Left renal cortex interstitium (tissue), 4 donors: Measurements from ENCODE around the gene TBC1D24. TPM values are rescaled to one million over a fixed set of nuclear protein-coding genes. Genes with fewer than 3 reads are reported as not detected.

Source experiments
- DNase-seq, 4 donors: peaks; one replicate each; pipeline ENCODE4 v3.0.0-alpha.2; 2013; ENCODE audit warnings: low read depth in 4 of 4, low spot score in 2 of 4, missing footprints in 1 of 4
- polyA plus RNA-seq, 4 donors: library from polyadenylated mRNA; unstranded; fragments of 120-200 nt; gene quantifications; one replicate each; pipeline ENCODE4 v1.2.1, GENCODE V29; 2013; ENCODE audit not compliant: insufficient read length in 4 of 4

Gene TBC1D24
- polyA plus RNA-seq, 4 donors, result 14.1 to 24.4 (median 19.6) TPM

DNA sequence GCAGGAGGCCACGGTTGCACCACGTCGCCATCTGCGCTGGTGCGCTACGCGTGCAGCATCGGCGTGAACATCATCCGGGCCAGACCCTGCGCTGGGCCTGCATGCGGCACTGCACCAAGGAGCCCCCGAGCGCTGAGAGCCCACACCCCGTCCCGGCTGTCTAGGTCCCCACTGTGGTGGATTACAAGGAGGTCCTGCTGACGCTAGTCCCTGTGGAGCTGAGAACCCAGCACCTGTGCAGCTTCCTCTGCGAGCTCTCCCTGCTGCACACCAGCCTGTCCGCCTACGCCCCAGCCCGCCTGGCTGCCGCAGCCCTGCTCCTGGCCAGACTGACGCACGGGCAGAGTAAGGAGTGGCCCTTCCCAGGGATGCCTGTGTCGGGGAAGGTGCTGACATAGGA lies 25.8 kb upstream of the TBC1D24 start:
- no peak for DNase-seq

DNA sequence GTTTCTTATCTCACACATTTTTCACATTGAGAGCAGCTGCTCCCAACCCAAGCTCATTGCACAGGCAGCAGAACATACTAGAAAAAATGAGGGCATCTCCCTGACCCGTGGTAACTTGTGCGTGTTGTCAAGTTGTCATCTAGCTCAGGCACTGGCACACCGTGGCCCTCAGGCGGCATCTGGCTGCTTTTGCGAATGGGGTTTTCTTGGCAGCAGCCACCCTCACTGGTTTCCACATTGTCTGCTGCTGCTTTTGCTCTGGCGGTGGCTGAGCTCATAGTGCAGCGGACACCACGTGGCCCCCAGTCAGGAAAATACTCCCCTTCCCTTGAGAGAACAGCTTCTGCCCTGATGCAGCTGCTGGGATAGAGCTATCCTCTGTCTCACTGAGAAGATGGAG lies 24.4 kb upstream of the TBC1D24 start:
- DNase-seq, result no peak

DNA sequence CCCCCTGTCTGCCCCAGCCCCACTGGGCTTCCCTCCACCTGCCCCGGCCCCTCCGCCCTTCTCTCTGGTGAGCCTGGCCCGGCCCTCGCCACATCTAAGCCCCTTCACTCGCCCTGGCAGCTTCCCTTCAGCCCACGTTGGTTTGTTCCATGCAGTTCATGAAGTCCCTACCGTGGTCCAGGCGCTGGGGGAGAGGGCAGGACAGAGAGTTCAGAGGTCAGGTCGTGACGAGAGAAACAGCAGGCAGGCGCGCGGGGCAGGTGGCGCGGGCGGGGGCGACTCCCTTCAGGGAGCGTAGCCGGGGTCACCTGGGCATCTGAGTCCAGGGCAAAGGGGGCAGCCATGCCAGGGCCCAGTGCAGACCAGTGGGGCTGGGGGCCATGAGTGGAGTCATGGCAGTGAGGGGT lies 23.9 kb upstream of the TBC1D24 start:
- DNase-seq, result no peak

DNA sequence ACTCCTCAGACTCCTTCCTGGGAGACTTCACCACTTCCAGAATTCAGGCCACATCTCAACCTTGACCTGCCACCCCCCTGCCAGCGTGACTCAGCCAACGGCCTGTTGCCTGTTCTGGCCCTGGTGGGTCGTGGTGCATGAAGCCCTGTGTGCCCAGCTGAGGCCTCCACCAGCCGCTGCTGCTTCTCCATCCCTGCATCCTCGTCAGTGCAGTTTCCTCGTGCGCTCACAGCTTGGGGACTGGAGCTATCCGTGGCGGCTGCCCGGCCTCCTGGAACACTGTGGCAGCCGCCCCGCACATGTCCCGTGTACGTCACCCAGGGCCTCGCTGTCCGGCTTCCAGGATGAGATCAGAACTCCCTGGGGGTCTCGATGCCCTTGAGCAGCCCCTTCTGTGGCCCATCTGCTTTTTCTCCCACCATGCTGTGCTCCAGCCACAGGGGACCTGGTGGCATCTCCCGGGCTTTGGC lies 23.0 kb upstream of the TBC1D24 start:
- DNase-seq, result no peak

DNA sequence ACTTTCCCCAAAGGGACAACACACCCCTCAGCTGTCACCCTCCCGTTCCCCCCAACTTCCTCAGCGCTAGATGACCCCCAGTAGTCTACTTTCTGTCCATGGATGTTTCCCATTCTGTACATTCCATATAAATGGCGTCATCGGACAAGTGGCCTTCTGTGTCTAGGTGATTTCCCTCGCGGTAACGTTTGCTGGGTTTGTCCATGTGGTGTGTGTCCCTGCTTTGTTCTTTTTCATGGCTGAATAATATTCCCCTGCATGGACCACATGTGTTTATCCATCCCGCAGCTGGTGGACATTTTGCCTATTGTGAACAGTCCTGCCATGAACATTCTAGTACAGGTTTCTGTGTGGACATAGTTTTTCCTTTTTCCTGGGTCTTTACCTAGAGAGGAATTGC lies 22.3 kb upstream of the TBC1D24 start:
- no peak for DNase-seq

DNA sequence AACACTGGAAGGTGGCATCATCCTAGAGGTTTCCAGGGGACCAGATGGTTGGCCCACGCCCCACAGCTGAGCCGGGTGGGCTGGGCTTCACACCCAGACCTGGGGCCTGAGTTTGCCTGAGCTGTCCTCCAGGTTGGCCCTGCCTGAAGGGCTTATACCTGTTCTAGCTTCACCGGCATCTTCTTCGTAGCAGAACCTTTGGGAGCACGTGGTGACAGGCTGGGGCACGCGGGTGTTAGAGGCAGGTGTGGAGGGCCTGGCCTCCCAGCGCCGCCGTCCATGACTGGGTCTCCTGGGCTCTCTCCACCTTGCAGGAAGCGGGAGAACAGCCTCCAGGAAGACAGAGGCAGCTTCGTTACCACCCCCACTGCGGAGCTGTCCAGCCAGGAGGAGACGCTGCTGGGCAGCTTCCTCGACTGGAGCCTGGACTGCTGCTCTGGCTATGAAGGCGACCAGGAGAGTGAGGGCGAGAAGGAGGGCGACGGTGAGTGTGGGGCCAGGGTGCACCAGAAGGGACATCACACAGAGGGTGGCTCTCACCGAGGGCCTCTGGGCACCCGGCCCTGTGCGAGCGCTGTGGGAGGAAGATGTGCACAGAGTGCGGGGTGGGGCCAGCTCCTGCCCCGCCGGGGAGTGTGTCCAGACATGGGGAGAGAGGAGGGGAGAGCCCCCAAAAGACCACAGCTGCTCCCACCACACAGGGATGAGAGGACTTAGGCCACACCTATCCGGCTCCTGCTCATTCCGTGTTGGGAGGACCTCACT lies 19.7 kb upstream of the TBC1D24 start:
- DNase-seq, result no peak

DNA sequence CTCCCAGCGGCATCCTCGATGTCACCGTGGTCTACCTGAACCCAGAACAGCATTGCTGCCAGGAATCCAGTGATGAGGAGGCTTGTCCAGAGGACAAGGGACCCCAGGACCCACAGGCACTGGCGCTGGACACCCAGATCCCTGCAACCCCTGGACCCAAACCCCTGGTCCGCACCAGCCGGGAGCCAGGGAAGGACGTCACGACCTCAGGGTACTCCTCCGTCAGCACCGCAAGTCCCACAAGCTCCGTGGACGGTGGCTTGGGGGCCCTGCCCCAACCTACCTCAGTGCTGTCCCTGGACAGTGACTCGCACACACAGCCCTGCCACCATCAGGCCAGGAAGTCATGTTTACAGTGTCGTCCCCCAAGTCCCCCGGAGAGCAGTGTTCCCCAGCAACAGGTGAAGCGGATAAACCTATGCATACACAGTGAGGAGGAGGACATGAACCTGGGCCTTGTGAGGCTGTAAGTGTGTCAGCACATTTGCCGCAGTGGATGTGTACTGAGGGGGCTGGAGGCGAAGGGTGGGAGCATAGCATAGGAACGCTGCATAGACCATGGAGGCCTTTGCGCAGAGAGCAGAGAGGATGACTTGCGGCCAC lies 18.3 kb upstream of the TBC1D24 start:
- DNase-seq, result no peak

DNA sequence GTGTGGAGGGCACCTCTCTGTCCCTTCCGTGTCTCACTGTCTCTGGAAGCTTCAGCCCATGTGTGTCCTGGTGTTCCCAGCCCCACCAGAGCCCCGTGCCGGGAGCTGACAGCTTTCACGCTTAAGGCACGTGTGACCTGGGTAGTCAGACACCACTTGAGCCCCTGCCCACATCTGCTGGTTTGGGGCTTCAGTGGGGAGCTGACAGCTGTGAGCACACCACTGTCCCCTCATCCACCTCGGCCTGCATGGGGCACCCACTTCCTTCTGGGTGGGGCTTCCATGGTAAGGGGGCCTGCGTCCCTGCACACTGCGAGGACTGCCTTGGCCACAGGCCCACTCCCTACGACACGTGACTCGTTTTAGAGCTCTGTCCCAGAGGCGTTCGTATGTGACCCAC lies 17.7 kb upstream of the TBC1D24 start:
- no peak for DNase-seq

DNA sequence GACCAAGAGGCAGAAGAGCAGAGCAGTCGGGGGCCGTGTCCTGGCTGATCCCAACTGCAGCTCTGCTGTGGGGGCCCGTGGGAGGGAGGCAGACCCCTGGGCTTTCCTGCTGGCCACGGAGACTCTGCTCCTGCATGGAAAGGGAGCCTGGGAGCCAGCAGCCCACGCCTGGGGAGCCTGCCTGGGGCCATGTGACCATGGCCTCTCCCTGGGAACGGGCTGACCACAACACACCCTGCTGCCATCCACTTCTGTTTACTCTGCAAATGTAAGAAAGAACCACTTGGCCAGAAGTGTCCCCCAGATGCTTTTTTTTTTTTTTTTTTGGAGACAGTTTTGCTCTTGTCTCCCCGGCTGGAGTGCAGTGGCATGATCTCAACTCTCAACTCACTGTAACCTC lies 17.0 kb upstream of the TBC1D24 start:
- no peak for DNase-seq

DNA sequence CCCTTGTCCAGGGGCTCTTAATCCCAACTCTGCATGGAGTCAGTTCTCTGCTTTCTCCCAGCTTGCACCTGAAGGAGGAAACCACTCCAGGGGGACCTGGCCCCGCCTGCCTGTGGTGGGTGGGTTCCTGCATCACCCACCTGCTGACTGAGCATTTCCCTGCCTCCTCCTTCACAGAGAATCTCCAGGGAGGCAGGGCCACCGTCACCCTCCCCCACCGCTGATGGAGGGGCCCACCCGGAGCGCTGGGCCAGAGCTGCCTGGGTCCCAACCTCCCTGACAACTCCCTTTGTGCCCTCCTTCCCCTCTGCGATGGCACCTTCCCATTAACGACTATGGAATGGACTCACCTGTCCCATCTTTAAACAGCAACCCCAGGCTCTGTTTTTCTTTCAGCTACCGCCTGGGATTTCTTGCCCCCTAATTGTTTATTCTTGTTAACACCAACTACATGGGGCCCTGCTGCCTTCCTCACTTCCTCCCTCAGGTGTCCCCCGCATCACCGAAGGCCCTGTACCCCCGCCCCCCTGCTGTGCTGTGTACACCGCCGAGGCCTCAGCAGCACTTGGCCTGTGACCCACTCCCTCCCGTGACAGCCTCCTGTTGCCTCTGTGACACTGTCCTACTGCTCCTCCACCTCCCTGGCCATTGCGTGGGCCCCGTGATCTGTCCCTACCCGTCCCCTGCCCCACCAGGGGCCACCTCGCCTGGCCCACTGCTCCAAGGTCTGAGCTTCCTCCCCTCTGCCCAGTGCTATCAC lies 15.9 kb upstream of the TBC1D24 start:
- DNase-seq, result no peak

DNA sequence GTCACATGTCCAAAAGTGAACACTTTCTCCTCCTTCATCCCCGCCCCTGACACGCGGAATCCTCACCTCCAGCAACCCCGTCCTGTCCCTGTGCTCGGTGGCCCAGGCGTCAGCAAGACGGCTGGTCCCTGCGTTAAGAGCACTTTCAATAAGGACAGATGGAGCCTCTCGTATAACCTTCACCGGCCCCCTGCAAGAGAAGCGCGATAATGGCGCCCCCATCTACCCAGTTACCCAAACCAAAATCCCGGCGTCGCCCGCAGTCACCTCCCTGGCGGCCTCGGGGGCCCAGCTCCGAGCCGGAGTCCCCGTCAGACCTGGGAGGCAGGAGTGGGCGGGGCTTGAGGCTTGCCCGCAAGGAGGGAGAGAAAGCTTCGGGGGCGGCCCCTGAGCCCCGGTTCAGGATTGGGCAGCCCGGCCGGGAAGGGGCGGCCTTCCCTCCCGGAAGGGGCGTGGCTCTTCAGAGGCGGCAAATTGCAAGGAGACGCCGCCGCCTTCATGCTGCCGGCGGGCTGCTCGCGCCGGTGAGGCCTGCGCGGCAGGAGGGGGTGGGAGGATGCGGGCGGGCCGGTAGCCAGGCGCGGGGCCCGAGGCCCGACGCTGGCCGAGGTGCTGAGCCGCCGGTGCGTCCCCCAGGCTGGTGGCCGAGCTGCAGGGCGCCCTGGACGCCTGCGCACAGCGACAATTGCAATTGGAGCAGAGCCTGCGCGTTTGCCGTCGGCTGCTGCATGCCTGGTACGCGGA lies 15.1 kb upstream of the TBC1D24 start, which contains the start of gene TEDC2:
Gene TEDC2, plus strand, starts transcription at position 463 of the 744 bp plus-strand sequence. Its CDS starts 36 bp downstream, at position 499.
- peak in 3 of 4 donors; percentile 82 to 93 (median 83) for DNase-seq

DNA sequence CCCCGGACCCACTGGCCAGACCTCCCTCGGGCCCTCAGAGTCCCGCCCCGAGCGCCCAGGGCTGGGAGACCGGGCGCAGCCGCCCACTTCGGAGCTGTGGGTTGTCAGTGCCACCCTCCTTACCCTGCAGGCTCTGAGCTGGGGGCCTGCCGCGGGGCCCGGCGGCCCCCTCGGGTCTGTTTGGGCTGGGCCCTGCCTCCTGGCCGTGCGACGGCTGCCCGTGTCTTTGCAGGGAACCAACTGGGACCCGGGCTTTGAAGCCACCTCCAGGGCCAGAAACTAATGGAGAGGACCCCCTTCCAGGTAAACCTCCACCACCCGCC lies 14.6 kb upstream of the TBC1D24 start:
- no peak for DNase-seq

DNA sequence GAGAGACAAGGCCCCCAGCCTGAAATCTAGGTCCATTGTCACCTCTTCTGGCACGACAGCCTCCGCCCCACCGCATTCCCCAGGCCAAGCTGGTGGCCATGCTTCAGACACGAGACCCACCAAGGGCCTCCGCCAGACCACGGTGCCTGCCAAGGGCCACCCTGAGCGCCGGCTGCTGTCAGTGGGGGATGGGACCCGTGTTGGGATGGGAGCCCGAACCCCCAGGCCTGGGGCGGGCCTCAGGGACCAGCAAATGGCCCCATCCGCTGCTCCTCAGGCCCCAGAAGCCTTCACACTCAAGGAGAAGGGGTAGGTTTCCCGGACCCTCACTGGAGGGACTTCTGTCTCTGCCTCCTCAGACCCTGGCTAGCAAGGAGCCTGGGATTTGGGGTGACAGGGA lies 14.0 kb upstream of the TBC1D24 start:
- DNase-seq, result no peak

DNA sequence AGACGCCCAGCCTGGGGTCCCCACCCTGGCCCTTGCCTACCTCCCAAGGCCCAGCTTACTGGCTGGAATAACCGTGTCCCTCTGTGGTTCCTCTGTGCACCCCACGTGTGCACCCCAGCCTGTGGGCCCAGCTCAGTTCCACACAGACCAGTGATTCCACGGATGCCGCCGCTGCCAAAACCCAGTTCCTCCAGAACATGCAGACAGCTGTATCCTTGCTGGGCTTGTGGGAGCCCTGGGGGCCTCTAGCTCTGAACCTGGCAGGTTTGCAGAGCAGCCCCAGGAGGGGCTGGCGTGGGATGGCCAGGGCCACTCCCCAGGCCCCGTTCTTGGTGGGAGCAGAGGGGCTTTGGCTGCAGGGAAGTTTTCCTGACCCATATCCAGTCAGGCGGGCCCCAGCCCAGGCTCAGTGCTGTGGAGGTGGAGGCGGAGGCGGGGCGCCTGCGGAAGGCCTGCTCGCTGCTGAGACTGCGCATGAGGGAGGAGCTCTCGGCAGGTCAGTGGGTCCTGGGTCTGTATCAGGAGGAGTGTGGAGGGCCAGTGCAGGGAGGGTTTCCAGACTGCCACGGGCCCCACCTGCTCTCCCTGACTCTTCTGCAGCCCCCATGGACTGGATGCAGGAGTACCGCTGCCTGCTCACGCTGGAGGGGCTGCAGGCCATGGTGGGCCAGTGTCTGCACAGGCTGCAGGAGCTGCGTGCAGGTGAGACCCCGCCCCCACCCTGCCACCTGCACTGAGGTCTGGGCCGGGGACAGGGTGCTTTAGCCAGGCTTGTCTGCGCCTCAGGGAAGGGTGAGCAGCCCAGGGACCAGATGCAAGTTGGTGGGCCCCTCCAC lies 12.7 kb upstream of the TBC1D24 start:
- no peak for DNase-seq

DNA sequence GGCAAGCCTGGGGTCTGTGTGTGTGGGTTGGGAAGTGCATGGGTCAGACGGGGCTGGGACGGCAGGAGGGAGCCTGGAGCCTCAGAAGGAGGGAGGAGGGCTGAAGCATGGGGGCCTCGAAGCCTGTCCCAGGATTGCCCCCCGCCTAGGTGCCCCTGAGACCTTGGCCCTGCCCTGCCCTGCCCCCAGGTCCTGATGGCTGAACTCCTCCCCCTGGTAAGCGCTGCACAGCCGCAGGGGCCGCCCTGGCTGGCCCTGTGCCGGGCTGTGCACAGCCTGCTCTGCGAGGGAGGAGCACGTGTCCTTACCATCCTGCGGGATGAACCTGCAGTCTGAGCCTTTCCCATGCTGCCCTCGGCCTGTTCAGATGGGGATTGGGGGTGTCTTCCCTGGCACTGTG lies 10.6 kb upstream of the TBC1D24 start:
- DNase-seq, result no peak

DNA sequence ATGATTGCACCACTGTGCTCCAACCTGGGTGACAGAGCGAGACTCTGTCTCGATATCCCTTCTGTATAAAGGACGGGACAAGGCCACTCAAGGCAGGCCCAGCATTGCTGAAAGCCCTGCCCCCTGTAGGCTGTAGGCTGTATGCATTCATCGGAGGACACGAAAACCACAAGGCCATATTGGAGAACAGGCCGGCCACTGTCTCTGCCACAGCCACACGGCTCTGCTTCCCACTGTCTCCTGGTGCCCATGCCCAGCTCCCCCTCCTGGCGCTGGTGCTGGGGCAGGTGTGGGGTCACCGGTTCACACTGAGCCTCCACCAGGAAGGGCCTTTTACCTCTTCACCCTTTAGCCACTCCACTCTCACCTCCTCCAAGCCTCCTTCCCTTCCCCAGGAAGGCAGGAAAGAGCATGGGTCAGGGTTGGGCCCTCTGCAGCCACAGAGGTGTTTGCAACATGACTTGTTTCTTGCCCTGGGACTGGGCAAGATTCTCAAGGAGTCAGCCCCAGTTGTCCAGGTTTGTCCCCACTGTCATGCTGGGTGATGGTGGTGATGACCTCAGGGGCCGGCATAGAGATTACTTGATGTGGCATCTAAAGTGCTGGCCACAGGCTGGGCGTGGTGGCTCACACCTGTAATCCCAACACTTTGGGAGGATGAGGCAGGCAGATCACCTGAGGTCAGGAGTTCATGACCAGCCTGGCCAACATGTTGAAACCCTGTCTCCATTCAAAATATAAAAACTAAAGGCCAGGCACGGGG lies 9.1 kb upstream of the TBC1D24 start:
- no peak for DNase-seq

DNA sequence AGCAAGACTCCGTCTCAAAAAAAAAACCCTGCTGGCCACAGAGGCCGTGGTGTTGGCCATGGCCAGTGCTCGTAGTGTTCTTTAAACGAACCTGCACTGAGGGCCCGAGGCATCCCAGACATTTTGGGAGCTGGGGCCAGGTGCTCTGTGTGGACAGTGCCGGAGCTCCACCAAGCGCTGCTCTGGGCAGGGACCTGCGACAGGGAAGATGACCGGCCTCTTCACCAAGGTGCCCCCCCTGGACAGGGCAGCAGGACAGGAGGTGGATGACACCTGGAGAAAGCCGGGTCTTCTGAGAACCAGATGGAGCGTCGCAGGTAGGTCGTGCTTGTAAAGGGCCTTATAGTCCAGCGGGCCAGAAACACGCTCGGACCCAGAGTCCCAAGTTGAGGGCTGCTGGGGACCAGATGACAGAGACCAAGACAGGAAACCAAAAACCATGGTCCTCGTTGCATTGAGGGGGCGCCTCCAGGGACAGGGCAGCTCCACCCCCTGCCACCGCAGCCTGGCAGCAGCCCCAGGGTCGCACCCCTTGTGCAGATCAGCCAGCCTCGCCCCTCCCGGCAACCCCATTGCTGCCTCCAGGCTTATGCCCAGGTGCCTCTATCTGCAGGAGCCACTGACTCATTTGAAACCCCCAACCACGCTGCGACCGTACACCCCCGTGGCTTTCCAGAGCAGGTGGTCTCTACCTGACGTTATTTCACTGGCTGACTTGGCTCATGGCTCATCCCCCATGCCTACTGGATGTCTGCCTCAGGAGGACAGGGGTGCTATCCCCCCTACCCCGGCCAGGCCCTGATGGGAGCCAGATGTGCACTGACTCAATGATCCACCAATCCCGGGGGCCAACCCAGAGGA lies 8.0 kb upstream of the TBC1D24 start:
- DNase-seq, result no peak

DNA sequence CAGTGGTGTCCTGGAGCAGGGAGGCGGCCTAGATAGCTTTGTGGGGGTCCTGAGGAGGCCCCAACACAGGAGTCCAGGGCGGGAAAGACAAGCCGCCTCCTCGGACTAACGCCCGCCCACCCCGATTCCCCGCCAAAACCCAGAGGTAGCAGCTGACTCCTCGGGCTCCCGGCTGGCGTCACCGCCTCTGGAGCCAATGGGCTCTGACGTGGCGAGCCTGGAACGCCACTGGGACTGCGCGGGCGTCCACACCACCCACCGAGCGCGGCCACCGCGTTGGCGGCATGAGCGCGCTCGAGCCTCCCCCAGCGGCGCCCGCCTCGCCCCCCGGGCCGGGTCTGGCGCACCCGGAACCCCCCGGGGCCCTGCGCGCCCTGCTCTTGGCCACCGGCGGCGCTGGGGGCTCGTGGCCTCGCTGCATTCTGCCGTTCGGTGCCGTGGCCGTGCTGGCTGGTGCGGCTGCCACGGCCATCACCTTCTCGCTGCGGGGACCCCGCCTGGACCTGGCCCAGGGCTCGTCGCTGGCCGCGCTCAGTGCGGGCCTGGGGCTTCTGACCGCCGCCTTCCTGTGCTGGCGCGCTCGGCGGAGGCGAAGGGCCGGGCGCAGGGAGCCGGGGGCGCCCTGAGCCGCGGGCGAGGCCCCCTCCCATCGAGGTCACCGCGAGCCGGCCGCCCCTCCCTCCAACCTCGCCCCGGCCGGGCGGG lies 7.2 kb upstream of the TBC1D24 start:
- no peak for DNase-seq
